Measurements from ENCODE around the gene CFAP46. TPM values are rescaled to one million over a fixed set of nuclear protein-coding genes. Genes with fewer than 3 reads are reported as not detected.

The CFAP46 gene
- total RNA-seq, 2 experiments from 2014 or later, result 1.1 to 1.5 TPM

GRCh38 chr10:132862485-132863420 lies 79.6 kb downstream of the CFAP46 start:
- Mint-ChIP-seq H3K27me3 (peaks cover 16% of the 10 kb centered on the region), H3K36me3 (no peaks in the 10 kb centered on the region), H3K27ac (no peak overlapping the region), H3K4me3 (no peak overlapping the region), H3K4me1 (peaks cover 14% of the 10 kb centered on the region), H3K9me3 (no peaks in the 10 kb centered on the region)
- DNase-seq, result no peak

GRCh38 chr10:132861884-132862461 lies 80.4 kb downstream of the CFAP46 start:
- peaks cover 2% of the 10 kb centered on the region for H3K9me3 Mint-ChIP-seq
- no peak for DNase-seq

GRCh38 chr10:132861116-132861691 lies 81.2 kb downstream of the CFAP46 start:
- Mint-ChIP-seq H3K4me3 (no peak overlapping the region), H3K27ac (no peak overlapping the region), H3K27me3 (peaks cover 21% of the 10 kb centered on the region), H3K36me3 (no peaks in the 10 kb centered on the region), H3K4me1 (peaks cover 14% of the 10 kb centered on the region), H3K9me3 (peaks cover 7% of the 10 kb centered on the region)
- DNase-seq, result no peak

More at GRCh38 chr10:132861884-132862461, 80.4 kb downstream of the CFAP46 start:
- H3K4me3 Mint-ChIP-seq, result no peak overlapping the region
- H3K27me3 Mint-ChIP-seq, result peaks cover 21% of the 10 kb centered on the region
- peaks cover 14% of the 10 kb centered on the region for H3K4me1 Mint-ChIP-seq
- H3K27ac Mint-ChIP-seq, result no peak overlapping the region
- no peaks in the 10 kb centered on the region for H3K36me3 Mint-ChIP-seq

- H3K27ac Mint-ChIP-seq, result no peak overlapping the region
- no peak for DNase-seq
- H3K9me3 Mint-ChIP-seq, result peaks cover 9% of the 10 kb centered on the region
- no peaks in the 10 kb centered on the region for H3K36me3 Mint-ChIP-seq
- no peak overlapping the region for H3K4me3 Mint-ChIP-seq
- peaks cover 21% of the 10 kb centered on the region for H3K27me3 Mint-ChIP-seq
- H3K4me1 Mint-ChIP-seq, result peaks cover 12% of the 10 kb centered on the region
Measured at GRCh38 chr10:132860532-132860931, 81.8 kb downstream of the CFAP46 start.

- Mint-ChIP-seq H3K9me3 (peaks cover 9% of the 10 kb centered on the region), H3K27ac (no peak overlapping the region), H3K36me3 (no peaks in the 10 kb centered on the region), H3K27me3 (peaks cover 18% of the 10 kb centered on the region), H3K4me3 (no peak overlapping the region), H3K4me1 (peaks cover 7% of the 10 kb centered on the region)
- no peak for DNase-seq
Measured at GRCh38 chr10:132859084-132859855, 83.1 kb downstream of the CFAP46 start.

- no peak for DNase-seq
- peaks cover 17% of the 10 kb centered on the region for H3K27me3 Mint-ChIP-seq
- no peak overlapping the region for H3K4me3 Mint-ChIP-seq
- peaks cover 9% of the 10 kb centered on the region for H3K9me3 Mint-ChIP-seq
- peaks cover 5% of the 10 kb centered on the region for H3K4me1 Mint-ChIP-seq
- H3K36me3 Mint-ChIP-seq, result no peaks in the 10 kb centered on the region
- H3K27ac Mint-ChIP-seq, result no peak overlapping the region
Measured at GRCh38 chr10:132858121-132859081, 84.0 kb downstream of the CFAP46 start.

- no peak overlapping the region for H3K4me3 Mint-ChIP-seq
- peaks cover 15% of the 10 kb centered on the region for H3K27me3 Mint-ChIP-seq
- H3K4me1 Mint-ChIP-seq, result no peaks in the 10 kb centered on the region
- DNase-seq, result no peak
- H3K36me3 Mint-ChIP-seq, result no peaks in the 10 kb centered on the region
- H3K27ac Mint-ChIP-seq, result no peak overlapping the region
- H3K9me3 Mint-ChIP-seq, result peaks cover 9% of the 10 kb centered on the region
Measured at GRCh38 chr10:132856869-132857524, 85.4 kb downstream of the CFAP46 start.

GRCh38 chr10:132855889-132856288 lies 86.5 kb downstream of the CFAP46 start:
- no peak for DNase-seq
- Mint-ChIP-seq H3K27me3 (peaks cover 15% of the 10 kb centered on the region), H3K9me3 (peaks cover 9% of the 10 kb centered on the region), H3K4me3 (no peak overlapping the region), H3K4me1 (no peaks in the 10 kb centered on the region), H3K27ac (no peak overlapping the region), H3K36me3 (no peaks in the 10 kb centered on the region)

GRCh38 chr10:132851451-132851850 lies 90.9 kb downstream of the CFAP46 start:
- Mint-ChIP-seq H3K4me3 (no peak overlapping the region), H3K4me1 (peaks cover 9% of the 10 kb centered on the region), H3K27ac (no peak overlapping the region), H3K27me3 (peaks cover 9% of the 10 kb centered on the region), H3K36me3 (no peaks in the 10 kb centered on the region), H3K9me3 (peaks cover 4% of the 10 kb centered on the region)
- DNase-seq, result no peak

- no peak for DNase-seq
- H3K27ac Mint-ChIP-seq, result no peak overlapping the region
- H3K4me1 Mint-ChIP-seq, result peaks cover 9% of the 10 kb centered on the region
- no peaks in the 10 kb centered on the region for H3K36me3 Mint-ChIP-seq
- H3K27me3 Mint-ChIP-seq, result peaks cover 9% of the 10 kb centered on the region
- H3K9me3 Mint-ChIP-seq, result no peaks in the 10 kb centered on the region
- H3K4me3 Mint-ChIP-seq, result no peak overlapping the region
Measured at GRCh38 chr10:132850896-132851295, 91.5 kb downstream of the CFAP46 start.

- Mint-ChIP-seq H3K27ac (no peak overlapping the region), H3K36me3 (no peaks in the 10 kb centered on the region), H3K4me1 (peaks cover 9% of the 10 kb centered on the region), H3K4me3 (no peak overlapping the region), H3K9me3 (no peaks in the 10 kb centered on the region), H3K27me3 (peaks cover 9% of the 10 kb centered on the region)
- no peak for DNase-seq
Measured at GRCh38 chr10:132850246-132850645, 92.1 kb downstream of the CFAP46 start.

- Mint-ChIP-seq H3K9me3 (no peaks in the 10 kb centered on the region), H3K4me3 (no peak overlapping the region), H3K36me3 (no peaks in the 10 kb centered on the region), H3K27me3 (peaks cover 9% of the 10 kb centered on the region), H3K27ac (no peak overlapping the region), H3K4me1 (peaks cover 9% of the 10 kb centered on the region)
- no peak for DNase-seq
Measured at GRCh38 chr10:132849546-132850031, 92.8 kb downstream of the CFAP46 start.

GRCh38 chr10:132848951-132849545 lies 93.3 kb downstream of the CFAP46 start:
- Mint-ChIP-seq H3K4me3 (no peak overlapping the region), H3K9me3 (no peaks in the 10 kb centered on the region), H3K27ac (no peak overlapping the region), H3K36me3 (no peaks in the 10 kb centered on the region), H3K27me3 (peaks cover 5% of the 10 kb centered on the region), H3K4me1 (peaks cover 9% of the 10 kb centered on the region)
- DNase-seq, result no peak

Data from activated naive CD8-positive, alpha-beta T cell treated with anti-CD3 and anti-CD28 coated beads for 36 hours (primary cell).